GM23248 (cell line): ENCODE results near the gene ARHGAP10. TPM values are rescaled to one million over a fixed set of nuclear protein-coding genes. Genes with fewer than 3 reads are reported as not detected.
A peak's percentile ranks its signal among the peaks of the same experiment; 100 is the strongest.

Source experiments
- DNase-seq: peaks from one replicate; pipeline ENCODE4 v3.0.0-alpha.2; 2015
- H2AFZ ChIP-seq: fragments of 200-600 bp; sonication (generic); 2 replicates; pipeline ENCODE4 v1.6.1; 2016; ENCODE audit warnings: antibody characterized with exemption
- H3F3A ChIP-seq: fragments of 200-600 bp; sonication (generic); 2 replicates; pipeline ENCODE4 v1.6.1; 2016; ENCODE audit warnings: mild to moderate bottlenecking, antibody characterized with exemption, mixed run types; ENCODE audit not compliant: insufficient read depth
- H3K27ac ChIP-seq: fragments of 200-600 bp; sonication (generic); 2 replicates; pipeline ENCODE4 v1.5.1; 2016; ENCODE audit warnings: mild to moderate bottlenecking
- H3K27me3 ChIP-seq: fragments of 200-600 bp; sonication (generic); replicated peaks from 2 replicates; pipeline ENCODE4 v1.6.1; 2016; ENCODE audit warnings: mild to moderate bottlenecking; ENCODE audit not compliant: insufficient read depth
- H3K36me3 ChIP-seq: fragments of 200-600 bp; sonication (generic); 2 replicates; pipeline ENCODE4 v1.6.1; 2016; ENCODE audit warnings: low read depth, mild to moderate bottlenecking
- H3K4me1 ChIP-seq: fragments of 200-600 bp; sonication (generic); 2 replicates; pipeline ENCODE4 v1.6.1; 2016; ENCODE audit warnings: mild to moderate bottlenecking; ENCODE audit not compliant: insufficient read depth
- H3K4me2 ChIP-seq: fragments of 200-600 bp; sonication (generic); one replicate; pipeline ENCODE4 v1.6.1; 2016; ENCODE audit warnings: mild to moderate bottlenecking; ENCODE audit not compliant: unreplicated experiment
- H3K4me3 ChIP-seq: fragments of 200-600 bp; sonication (generic); 2 replicates; pipeline ENCODE4 v1.5.1; 2016; ENCODE audit warnings: mild to moderate bottlenecking
- H3K79me2 ChIP-seq: fragments of 200-600 bp; sonication (generic); 2 replicates; pipeline ENCODE4 v1.6.1; 2016; ENCODE audit warnings: mild to moderate bottlenecking; ENCODE audit not compliant: insufficient read depth
- H3K9ac ChIP-seq: fragments of 200-600 bp; sonication (generic); 2 replicates; pipeline ENCODE4 v1.6.1; 2016; ENCODE audit warnings: mild to moderate bottlenecking
- H3K9me2 ChIP-seq: fragments of 200-600 bp; sonication (generic); 2 replicates; pipeline ENCODE4 v1.6.1; 2016; ENCODE audit warnings: mixed run types, mild to moderate bottlenecking, moderate library complexity; ENCODE audit not compliant: insufficient read depth
- H3K9me3 ChIP-seq: fragments of 200-600 bp; sonication (generic); one replicate; pipeline ENCODE4 v1.6.1; 2017; ENCODE audit warnings: low read depth
- H4K20me1 ChIP-seq: fragments of 200-600 bp; sonication (generic); 2 replicates; pipeline ENCODE4 v1.6.0; 2016; ENCODE audit not compliant: insufficient read depth
- EZH2 ChIP-seq: fragments of 200-600 bp; sonication (generic); IDR thresholded peaks from 2 replicates; pipeline ENCODE4 v1.6.1; 2018; ENCODE audit warnings: antibody characterized with exemption, mild to moderate bottlenecking; ENCODE audit not compliant: insufficient read depth, poor library complexity, severe bottlenecking
- EZH2phosphoT487 ChIP-seq: fragments of 200-600 bp; sonication (generic); IDR thresholded peaks from 2 replicates; pipeline ENCODE4 v1.6.1; 2018; ENCODE audit warnings: antibody characterized with exemption, moderate library complexity, mild to moderate bottlenecking, low read depth; ENCODE audit not compliant: insufficient read depth
- WGBS, 2 experiments: methylation state at CpG; one replicate each; pipeline ENCODE4 v1.1.6; 2015 to 2017; ENCODE audit warnings: low lambda C conversion rate in 2 of 2, low coverage in 1 of 2; ENCODE audit errors: missing lambda C conversion rate in 2 of 2; 5-methylcytosine and 5-hydroxymethylcytosine counted together
- in situ Hi-C: fragments of 300-500 bp; cut with MboI; formaldehyde crosslinking; loops from 2 replicates; pipeline ENCODE4 v1.15.0; 2020
- polyA plus RNA-seq: library from polyadenylated mRNA; unstranded; fragments of >200 nt; fragmentation: Nextera tagmentation; extraction: Ambion mirVana; gene quantifications from 2 replicates; pipeline ENCODE4 v1.2.1, GENCODE V29; 2016
- total RNA-seq: library from RNA; depleted of rRNA; stranded (reverse); fragments of >200 nt; shearing (Covaris generic); gene quantifications from 2 replicates; pipeline ENCODE4 v1.2.3, GENCODE V29; 2014

Gene ARHGAP10
- total and polyA plus RNA-seq, 2 experiments from 2014 or later: 19.5 to 24.8 TPM

GRCh38 chr4:147755561-147756295 is 23.8 kb downstream of the ARHGAP10 start:
- in situ Hi-C loops: no loop called here

GRCh38 chr4:147756417-147756816 is 24.5 kb downstream of the ARHGAP10 start:
- 95 to 96% methylated on average over 1 of the region's 1 CpG for WGBS, 2 experiments
- peak overlapping the region; percentile 73 for H3K4me2 ChIP-seq
- no peaks in the 10 kb centered on the region for H3K27me3 ChIP-seq
- no peak for TF ChIP-seq EZH2
- no peak for TF ChIP-seq EZH2phosphoT487
- no peaks in the 10 kb centered on the region for H4K20me1 ChIP-seq
- peaks cover 40% of the 10 kb centered on the region for H3K4me1 ChIP-seq
- H3K9me3 ChIP-seq: no peaks in the 10 kb centered on the region
- no peak overlapping the region for H3K4me3 ChIP-seq
- in situ Hi-C loops: no loop called here
- no peak overlapping the region for H2AFZ ChIP-seq
- peaks cover 49% of the 10 kb centered on the region for H3F3A ChIP-seq
- H3K9me2 ChIP-seq: no peaks in the 10 kb centered on the region
- H3K9ac ChIP-seq: peak overlapping the region; percentile 13; the same call in 1 of the 2 replicates
- no peak for DNase-seq
- peaks cover 98% of the 10 kb centered on the region for H3K79me2 ChIP-seq
- H3K27ac ChIP-seq: peak overlapping the region; percentile 65
- H3K36me3 ChIP-seq: no peaks in the 10 kb centered on the region

More at GRCh38 chr4:147755561-147756295, 23.8 kb downstream of the ARHGAP10 start:
- no peak overlapping the region for H2AFZ ChIP-seq
- DNase-seq: peak; percentile 74
- H3K27me3 ChIP-seq: no peaks in the 10 kb centered on the region
- H3K9me2 ChIP-seq: no peaks in the 10 kb centered on the region
- peak overlapping the region; percentile 73 for H3K4me2 ChIP-seq
- peak overlapping the region; percentile 24 for H3K4me3 ChIP-seq
- peak overlapping the region; percentile 13; the same call in 1 of the 2 replicates for H3K9ac ChIP-seq
- peaks cover 49% of the 10 kb centered on the region for H3F3A ChIP-seq
- no peak for TF ChIP-seq EZH2phosphoT487
- no peak for TF ChIP-seq EZH2
- peaks cover 98% of the 10 kb centered on the region for H3K79me2 ChIP-seq
- peak overlapping the region; percentile 65 for H3K27ac ChIP-seq
- no peaks in the 10 kb centered on the region for H3K9me3 ChIP-seq
- H3K36me3 ChIP-seq: no peaks in the 10 kb centered on the region
- peaks cover 40% of the 10 kb centered on the region for H3K4me1 ChIP-seq
- no peaks in the 10 kb centered on the region for H4K20me1 ChIP-seq
- 26 to 32% methylated on average over 3 of the region's 3 CpGs for WGBS, 2 experiments

DNA sequence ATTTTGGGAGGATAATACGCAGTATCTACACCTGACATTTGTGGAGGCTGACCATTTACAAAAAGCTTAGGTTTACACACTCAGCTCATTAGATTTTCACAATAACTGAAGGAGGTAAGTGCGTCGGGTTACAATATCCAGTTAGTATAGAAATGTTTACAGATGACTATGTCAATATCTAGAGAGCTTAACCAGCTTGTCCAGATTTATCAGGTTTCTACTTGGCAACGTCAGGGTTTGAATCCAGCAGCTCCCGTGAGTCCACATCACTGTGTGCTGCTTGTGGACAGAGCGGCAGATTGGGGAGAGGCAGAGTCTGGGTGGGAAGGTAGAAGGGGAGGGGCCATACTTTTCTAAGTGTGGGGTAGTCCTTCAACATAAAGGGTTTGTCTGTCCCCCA is 28.3 kb downstream of the ARHGAP10 start:
- in situ Hi-C loops: no loop called here
- Histone ChIP-seq H3K27me3 (no peaks in the 10 kb centered on the region), H3K9me2 (no peaks in the 10 kb centered on the region), H3K79me2 (peaks cover 99% of the 10 kb centered on the region), H3K4me3 (no peak overlapping the region), H4K20me1 (no peaks in the 10 kb centered on the region), H3K4me1 (peaks cover 17% of the 10 kb centered on the region), H3K4me2 (no peak overlapping the region), H2AFZ (no peak overlapping the region), H3K9ac (no peak overlapping the region), H3K27ac (no peak overlapping the region), H3K36me3 (no peaks in the 10 kb centered on the region), H3K9me3 (no peaks in the 10 kb centered on the region), H3F3A (peaks cover 24% of the 10 kb centered on the region)
- TF ChIP-seq EZH2phosphoT487: no peak
- no peak for TF ChIP-seq EZH2
- no peak for DNase-seq
- WGBS, 2 experiments: 86 to 95% methylated on average over 6 of the region's 6 CpGs

- Histone ChIP-seq H3K9me3 (no peaks in the 10 kb centered on the region), H3K36me3 (no peaks in the 10 kb centered on the region), H3K4me3 (no peak overlapping the region), H3K9me2 (no peaks in the 10 kb centered on the region), H3K27ac (no peak overlapping the region), H3K27me3 (no peaks in the 10 kb centered on the region), H3K4me2 (no peak overlapping the region), H3F3A (peaks cover 19% of the 10 kb centered on the region), H2AFZ (no peak overlapping the region), H3K9ac (no peak overlapping the region), H3K79me2 (peaks cover 99% of the 10 kb centered on the region), H3K4me1 (peaks cover 12% of the 10 kb centered on the region), H4K20me1 (no peaks in the 10 kb centered on the region)
- WGBS, 2 experiments: 6 to 8% methylated on average over 1 of the region's 1 CpG
- TF ChIP-seq EZH2 (no peak), EZH2phosphoT487 (no peak)
- DNase-seq: no peak
- in situ Hi-C loops: no loop called here
Measured at GRCh38 chr4:147760695-147761094, 28.8 kb downstream of the ARHGAP10 start.
